GM19035 (cell line): ENCODE results near the gene CBY2.

Source experiments
- ATAC-seq: cut with Tn5 transposase; IDR thresholded peaks from one replicate; pipeline ENCODE4 v1.9.1; 2021; ENCODE audit not compliant: unreplicated experiment

Gene CBY2

DNA sequence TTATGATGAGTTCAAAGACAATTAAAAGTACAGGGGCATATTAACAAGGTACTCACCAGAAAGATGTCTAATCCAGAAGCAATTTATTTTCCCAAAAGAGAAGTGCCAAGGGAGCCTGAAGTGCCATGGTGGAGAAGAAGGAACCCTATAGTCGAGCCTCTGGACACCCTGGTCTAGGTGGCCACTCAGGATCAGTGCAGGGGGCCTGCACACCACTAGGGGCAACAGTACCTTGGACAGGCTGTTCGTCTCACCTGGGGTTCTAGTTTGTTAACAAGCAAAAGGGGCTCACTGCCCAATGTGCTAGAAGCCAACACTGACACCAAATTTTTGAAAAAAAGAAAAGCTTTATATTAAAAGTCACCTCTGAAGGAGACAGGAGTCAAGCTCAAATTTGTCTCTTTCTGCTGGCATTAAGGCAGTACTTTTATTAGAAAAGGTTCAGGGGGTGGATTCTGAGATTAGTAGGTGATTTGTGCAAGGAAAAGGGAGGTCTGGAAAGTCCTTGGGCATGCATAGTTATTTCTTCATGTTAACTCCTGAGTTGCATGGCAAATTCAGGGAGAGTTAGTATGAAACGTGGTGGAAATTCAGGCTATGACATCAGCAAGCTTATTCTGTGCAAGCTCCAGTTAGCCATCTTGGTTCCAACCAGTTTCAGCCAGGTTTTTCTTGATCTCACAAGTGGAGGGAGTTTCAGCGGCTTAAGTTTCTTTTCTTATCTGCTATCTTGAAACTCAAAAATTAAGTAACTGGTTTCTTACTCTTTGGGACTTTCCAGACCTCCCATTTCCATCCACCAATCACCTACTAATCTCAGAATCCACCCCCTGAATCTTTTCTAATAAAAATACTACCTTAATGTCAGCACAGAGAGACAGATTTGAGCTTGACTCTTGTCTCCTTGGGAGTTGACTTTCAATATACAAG, 884 bp upstream of the CBY2 start:
- peak; percentile 57 for ATAC-seq

DNA sequence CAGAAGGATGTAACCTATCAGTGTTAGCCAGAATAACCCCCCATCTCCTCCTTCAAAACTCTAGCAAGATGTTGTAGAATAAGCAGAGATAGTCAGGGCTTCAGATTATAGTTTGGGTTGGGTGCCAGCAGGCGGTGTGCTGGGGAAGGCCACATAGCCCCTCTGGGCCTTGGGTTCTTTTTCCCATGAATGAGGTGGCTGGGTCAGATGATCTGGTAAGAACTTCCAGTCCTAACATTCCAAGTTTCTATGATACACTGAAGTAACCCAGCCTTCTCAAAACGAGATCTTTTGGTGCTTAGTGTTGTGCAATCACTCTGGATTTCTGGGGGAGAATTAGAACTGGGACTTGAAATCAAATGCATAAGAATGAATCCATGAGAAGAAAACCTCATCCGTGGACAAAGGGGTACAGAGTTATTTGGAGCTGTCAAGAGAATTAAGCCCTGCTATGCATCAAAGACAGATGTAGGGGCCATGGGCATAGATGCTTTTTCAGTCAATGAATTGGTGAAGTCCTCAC, 810 bp downstream of the CBY2 start:
- no peak for ATAC-seq

DNA sequence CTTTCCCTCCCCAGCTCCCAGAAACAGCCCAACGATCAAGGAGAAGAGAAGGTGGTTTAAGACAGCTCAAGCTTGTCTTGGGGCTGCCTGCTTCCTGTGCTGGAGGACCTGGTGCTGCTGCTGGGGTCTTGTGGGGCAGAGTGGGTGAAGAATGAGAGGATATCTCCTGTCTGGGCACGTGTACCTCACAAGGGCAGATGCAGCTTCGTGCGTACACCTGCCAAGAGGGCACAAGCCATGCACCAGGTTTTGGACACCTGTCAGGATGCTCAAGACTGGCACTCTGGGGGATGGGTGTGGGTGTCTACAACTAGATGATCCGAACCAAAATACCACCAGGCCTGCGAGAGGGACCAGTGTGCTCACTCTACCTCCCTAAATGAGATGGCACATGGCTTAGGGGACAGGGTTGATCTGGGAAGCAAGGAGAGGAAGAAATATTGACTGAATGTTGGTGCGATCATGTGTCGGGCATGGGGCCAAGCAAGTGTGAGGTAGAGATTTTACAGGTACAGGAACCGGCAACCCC, 2.2 kb downstream of the CBY2 start:
- ATAC-seq, result no peak

DNA sequence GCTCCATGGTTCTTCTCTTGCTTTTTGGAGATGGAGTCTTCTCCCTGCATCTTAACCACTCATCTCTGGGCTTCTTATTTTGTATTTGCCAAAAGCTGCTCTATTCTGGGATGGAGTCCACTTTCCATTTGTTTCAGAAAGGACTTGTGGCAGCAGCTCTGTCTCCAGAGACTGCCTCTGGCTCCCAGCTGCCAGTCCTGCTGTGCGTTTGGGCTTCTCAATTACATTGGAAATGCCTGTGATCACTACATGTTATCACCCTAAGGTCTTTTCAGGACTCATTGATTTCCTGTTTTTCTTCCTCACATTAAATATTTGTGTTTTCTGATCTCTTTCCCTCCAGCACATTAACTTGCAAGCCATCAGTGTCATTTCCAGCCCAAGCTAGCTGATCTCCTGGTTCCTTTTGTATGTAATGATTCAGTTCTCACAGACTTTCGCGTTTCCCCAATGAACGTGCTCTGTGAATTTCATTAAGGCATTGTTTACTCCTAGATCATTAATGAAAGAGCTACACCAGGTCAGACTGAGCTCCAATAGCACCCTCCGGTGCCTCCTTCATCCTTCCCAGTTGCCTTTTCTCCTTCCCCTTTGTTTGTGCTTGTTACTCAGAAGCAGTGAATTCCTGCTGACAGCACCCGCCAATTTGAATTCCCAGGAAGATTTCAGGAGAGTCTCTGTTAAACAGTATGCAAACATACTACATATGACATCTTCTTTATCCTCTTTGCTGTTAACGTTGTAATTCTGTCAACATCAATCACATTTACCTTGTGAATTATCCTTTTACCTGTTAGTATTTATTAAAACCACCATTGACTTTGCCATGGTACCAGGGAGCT, 3.0 kb downstream of the CBY2 start:
- no peak for ATAC-seq

DNA sequence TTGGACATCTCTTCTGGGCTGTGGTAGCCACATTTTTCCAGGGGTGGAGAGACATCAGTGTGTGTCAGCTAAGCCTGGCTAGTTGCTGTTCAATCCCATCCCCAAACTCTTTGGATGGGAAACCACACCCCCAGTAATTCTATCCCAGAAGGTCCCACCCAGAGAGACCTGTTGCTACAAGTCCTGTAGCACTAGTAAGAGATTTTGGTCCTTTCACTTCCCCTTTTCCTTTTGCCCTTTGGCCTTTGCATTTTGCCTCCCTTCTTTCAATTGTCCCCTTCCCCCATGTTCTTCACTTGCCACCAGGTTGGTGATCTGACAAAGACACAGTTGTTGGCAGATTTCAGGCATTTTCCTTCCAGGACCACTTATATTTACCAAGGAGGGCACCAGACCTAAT, 3.8 kb downstream of the CBY2 start:
- peak; percentile 42 for ATAC-seq

DNA sequence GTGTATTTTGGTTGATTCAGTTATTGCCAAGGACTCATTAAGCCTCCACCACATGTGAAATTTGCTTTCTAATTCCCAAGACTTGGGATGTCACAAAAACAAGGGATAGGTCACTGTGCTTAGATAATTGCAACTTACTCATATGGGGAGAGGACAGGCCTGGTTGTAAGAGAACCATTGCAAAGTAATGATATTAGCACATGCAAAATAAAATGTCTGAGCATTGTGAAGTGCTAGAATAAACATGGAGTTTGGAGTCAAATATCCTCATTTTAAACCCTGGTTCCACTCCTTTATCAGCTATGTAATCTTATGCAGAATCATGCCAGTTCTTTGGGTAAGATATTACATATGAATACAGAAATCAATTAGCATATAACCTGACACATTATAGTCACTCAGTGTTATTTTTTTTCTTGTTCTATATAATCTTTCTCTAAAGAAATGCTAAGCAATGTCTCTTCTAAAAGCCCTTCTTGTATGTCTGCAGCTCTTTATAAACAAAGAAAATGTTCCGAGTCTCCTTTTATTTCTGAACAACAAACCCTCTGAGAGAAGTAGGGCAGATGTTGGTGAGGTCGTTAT, 5.5 kb downstream of the CBY2 start:
- no peak for ATAC-seq

DNA sequence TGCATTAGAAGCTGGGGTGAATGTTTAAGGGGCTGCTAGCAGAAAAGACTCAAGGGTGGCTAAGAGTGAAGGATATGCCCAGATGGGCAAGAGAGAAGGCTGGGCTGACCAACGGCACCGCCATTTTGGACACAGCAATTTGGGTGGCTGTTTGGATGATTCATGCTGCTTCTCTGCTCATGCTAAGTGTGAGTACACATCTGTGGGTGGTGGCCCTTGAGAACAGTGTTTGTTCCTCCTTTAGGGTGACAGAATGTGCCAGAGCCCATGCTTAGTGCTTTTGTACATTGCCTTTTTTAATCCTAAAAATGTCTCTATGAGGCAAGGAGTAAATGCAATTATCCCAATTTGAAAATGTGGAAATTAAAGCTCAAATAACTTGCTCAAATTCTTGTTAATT, 9.8 kb downstream of the CBY2 start:
- ATAC-seq, result no peak

DNA sequence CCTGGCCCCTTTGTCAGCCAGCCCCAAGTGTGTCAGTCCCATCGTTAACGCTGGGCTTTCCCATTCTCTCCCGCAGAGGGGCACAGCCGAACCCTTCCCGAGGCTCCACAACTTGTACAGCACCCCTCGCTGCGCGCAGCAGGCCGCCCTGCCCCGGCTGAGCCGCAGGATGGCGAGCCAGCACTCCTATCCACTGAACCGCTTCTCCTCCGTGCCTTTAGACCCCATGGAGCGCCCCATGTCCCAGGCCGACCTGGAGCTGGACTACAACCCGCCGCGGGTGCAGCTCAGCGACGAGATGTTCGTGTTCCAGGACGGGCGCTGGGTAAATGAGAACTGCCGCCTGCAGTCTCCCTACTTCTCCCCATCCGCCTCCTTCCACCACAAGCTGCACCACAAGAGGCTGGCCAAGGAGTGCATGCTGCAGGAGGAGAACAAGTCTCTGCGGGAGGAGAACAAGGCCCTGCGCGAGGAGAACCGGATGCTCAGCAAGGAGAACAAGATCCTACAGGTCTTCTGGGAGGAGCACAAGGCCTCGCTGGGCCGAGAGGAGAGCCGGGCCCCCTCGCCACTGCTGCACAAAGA, 11.1 kb downstream of the CBY2 start:
- ATAC-seq, result no peak

DNA sequence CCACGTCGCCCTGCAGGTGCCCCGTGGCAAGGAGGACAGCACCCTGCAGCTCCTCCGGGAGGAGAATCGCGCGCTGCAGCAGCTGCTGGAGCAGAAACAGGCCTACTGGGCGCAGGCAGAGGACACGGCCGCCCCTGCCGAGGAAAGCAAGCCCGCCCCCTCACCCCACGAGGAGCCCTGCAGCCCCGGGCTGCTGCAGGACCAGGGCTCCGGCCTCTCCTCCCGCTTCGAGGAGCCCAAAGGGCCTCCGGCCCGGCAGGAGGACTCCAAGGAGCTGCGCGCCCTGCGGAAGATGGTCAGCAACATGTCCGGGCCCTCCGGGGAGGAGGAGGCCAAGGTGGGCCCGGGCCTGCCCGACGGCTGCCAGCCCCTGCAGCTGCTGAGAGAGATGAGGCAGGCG, 11.6 kb downstream of the CBY2 start:
- ATAC-seq, result no peak

DNA sequence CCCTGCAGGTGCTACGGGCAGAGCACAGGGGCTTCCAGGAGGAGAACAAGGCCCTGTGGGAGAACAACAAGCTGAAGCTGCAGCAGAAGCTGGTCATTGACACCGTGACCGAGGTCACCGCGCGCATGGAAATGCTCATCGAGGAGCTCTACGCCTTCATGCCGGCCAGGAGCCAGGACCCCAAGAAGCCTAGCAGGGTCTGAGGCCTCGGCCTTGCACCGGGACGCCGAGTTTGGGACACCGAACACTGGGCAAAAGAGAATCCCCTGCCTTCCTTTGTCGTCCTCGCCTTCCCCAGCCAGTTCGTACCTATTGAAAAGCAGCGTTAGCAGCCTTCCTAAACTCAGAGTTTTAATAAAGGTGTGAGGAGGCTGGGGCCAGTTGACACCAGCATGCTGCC, 12.1 kb downstream of the CBY2 start:
- no peak for ATAC-seq

DNA sequence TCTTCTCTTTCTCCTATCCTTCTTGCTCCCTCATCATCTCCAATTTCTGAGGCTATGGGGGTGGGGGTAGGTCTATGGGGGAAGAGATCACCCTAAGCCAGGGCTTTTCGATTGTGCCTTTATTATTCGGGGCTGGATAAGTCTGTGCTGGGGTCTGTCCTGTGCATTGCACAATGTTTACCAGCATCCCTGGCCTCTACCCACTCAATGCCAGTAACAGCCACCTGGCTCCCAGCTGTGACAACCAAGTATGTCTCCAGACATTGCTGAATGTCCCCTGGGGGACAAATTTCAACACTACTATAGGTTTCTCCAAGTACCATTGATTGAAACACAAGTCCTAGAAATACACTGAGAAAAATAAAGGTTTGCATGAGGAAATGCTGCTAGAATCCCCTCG, 13.2 kb downstream of the CBY2 start:
- ATAC-seq, result no peak

DNA sequence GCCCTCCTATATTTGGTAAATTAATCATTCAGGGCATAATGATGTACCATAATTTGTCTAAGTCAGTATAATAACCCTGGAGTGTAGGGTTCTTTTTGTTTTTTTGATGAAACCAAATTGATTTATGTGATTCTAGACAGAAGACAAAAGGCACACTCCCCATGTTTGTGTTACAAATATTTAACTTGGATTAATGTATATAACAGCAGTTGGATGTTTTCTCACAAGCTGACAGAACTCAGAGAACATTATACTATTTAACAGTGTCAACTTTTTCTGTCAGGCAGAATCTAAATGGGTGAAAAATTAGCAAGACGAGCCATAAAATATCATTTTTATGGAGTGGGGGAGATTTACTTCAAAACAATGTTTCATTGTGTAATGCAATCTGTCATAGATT, 15.2 kb downstream of the CBY2 start:
- no peak for ATAC-seq

DNA sequence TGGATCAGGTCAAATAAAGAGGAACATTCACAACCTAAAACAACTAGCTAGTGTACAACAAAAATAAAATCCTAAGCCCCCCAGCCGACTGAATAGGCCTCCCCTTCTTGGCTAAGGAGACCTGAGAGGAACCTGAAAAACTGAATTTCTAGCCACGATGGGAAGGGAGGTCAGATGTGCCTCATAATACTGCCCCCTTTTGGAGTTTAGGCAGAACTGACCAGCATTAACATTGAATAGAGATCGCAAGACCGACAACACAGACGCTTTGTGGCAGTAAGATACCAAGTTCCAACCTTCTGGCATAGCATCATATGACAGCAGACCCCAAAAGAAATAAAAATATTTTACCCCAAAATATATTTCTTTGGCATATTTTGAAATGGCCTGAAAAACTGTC, 15.9 kb downstream of the CBY2 start:
- peak; percentile 53 for ATAC-seq

DNA sequence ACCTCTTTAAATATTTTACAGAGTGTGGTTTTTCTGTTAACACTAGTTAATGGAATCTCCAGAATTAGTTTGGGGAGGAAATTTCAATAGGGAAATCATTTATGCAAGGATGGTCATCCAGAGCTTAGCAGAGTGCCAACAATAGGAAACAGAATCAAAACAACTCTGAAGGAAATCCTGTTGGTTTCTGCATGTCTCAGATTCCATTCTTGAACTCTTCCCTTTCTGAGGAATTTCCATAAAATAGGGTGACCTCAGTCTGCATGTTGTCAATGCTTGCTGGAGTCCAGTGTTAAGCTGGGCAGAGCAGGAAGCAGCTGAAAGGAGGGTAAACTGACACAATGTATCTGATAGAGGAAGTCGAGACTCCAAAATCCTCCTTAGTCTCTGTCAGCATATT, 16.9 kb downstream of the CBY2 start:
- ATAC-seq, result no peak

DNA sequence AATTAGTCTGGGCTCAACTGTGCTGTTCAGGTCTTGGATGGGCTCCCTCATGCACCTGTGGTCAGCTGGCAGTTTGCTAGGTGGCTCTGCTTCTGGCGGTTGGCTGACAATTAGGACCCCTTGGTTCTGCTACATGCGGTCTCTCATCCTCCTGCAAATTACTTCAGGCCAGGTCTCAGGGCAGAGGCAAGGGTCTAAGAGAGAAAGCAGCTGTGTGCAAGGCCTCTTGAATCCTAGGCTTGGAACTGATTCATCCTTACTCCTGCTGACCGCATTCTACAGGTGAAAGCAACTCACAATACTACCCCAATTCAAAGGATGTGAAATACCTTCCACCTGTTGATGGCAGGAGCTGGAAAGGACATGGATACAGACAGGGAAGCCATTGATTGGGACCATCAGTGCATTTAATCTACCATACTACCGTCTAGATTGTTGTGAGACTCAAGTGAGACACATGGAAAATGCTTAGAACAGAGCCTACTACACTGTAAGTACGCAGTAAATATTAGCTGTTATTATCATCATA, 19.1 kb downstream of the CBY2 start:
- no peak for ATAC-seq

DNA sequence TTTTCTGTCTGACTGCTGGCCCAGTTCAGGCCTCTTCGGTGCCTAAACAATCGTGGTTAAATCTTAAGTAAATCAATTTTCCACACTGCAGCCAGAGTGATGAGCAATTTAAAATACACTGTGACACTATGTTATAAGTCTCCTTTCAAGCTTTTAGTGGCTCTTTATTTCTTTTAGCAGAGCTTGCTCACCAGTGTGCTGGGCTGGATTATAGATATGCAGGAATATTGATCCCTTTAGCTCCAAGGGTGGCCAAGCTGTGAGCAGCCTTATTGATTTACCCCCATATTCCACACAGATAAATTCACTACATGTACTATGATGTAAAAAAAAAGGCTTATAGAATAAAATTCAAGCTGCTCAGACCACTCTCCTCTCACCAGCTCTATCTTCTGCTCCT, 21.7 kb downstream of the CBY2 start:
- no peak for ATAC-seq

DNA sequence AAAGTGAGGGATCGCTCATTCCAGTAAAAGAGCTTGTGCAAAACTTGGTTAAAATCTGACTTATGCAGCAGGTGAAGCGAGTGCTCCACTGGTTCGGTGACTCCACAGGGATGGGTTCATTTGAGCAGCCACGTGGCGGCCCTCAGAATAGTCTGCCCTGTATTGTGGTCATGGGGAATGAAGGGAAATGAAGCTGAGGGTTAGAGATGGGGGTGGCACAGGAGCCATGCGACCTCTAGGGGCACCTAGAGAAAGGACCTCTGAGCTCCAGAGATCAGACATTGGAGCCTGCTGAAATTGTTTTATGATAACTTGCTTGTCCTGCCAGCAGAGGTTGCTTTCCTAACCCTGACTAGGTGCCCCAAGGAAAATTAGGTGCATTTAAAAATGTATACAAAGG, 26.6 kb downstream of the CBY2 start:
- ATAC-seq, result no peak

DNA sequence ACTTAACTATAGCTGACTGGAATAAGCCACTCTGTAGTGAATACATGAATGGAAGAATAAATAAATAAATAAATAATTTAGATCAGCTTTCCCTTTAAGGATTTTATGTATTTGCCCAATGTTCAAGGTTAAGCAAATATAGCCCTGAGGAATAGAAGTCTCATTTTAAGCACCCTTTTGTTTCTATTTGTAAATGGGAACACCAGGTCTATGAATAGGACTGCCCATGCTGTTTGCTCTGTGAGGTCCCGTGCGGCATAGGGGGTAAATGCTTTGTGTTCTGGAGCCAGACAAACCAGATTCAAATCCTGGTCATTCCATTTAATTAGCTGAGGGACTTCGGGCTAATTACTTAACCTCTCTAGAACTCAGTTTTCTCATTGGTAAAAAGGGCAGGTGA, 29.3 kb downstream of the CBY2 start:
- no peak for ATAC-seq

DNA sequence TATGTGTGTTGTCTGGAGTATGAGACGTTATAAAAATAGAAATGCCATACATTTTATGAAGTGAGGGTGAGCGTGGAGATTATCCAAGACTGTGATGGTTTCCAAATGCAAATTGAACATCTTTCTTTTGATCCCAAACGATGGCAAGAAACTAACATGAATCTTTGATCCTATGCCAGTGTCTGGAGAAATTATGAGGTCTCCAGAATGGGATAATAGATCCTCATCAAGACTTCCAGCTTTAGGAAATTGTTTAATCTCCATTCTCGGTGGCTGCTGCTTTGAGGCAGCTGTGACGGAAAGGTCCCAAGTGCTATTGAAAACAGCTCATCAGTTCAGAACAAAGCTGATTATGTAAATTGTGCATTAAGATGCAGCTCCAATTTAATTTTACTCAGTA, 30.8 kb downstream of the CBY2 start:
- ATAC-seq, result no peak

DNA sequence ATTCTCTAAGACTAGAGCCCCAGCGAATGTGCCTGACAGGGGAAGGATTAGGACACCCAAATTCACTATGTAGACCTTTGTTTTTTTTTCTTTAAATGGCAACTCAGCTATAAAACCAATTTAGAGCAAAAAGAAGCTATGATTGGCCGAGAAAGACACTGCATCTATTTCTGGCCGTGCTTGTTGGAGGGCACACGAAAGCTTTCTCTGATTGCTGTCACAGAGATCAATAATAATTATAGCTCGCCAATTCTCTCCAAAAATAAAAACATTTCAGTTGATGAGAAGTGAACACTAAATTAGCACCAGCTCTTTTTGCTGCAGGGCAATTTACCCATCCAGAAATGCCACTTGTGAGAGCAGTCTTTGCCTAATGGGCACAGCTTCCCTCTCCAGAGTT, 31.2 kb downstream of the CBY2 start:
- no peak for ATAC-seq

DNA sequence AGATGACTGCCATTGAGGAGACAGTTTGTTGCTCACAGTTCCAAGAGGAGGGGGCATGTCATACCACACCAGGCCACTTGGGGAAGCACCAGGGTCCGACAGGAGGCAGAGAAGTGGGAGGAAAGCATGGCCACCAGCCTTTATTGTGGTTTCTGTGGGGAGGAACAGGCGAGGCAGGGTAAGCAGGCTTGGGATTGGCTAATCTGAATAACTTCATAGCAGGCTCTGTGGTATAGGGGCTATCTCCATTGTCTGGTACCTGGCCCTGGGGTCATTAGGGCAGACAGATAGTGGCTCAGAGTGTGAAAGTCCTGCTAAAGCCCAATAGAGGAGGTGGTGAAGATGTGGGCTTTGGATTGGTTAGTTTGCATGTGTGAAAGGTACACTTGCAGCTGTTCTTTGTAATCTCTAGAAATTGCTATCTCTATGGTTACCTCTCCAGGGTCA, 35.5 kb downstream of the CBY2 start:
- no peak for ATAC-seq
